ENCODE results near the gene TIMM17A. TPM values are rescaled to one million over a fixed set of nuclear protein-coding genes. Genes with fewer than 3 reads are reported as not detected.
"Not testable (repeated sequence)": the region's sequence is repeated elsewhere in the genome, so short reads cannot be mapped to it uniquely, and the experiment has no call there.

TIMM17A gene
- total and polyA plus RNA-seq, 2 experiments from 2014 or later: 32.9 to 110 TPM

GRCh38 chr1:202017749-202018467, 62.6 kb downstream of the TIMM17A start:
- H3K9me3 ChIP-seq (ENCODE audit: low read depth): no peaks in the 10 kb centered on the region
- no peak overlapping the region for H3K27ac ChIP-seq
- H3K27me3 ChIP-seq: no peaks in the 10 kb centered on the region
- H3K4me3 ChIP-seq: no peak overlapping the region
- TF ChIP-seq CTCF (IDR thresholded peaks at IDR 0.05; ENCODE audit: low read depth, low read length): no peak
- peaks cover 20% of the 10 kb centered on the region for H3K4me1 ChIP-seq (ENCODE audit: low read depth)
- H3K36me3 ChIP-seq: peaks cover 5% of the 10 kb centered on the region
- no peak for DNase-seq (ENCODE audit: low read depth in 1 of 2, low spot score in 1 of 2)

- no peak overlapping the region for H3K4me3 ChIP-seq
- H3K36me3 ChIP-seq: peaks cover 5% of the 10 kb centered on the region
- no peak for TF ChIP-seq CTCF (IDR thresholded peaks at IDR 0.05; ENCODE audit: low read depth, low read length)
- H3K27ac ChIP-seq: peak overlapping the region; percentile 76
- H3K9me3 ChIP-seq (ENCODE audit: low read depth): no peaks in the 10 kb centered on the region
- H3K27me3 ChIP-seq: no peaks in the 10 kb centered on the region
- DNase-seq (ENCODE audit: low read depth in 1 of 2, low spot score in 1 of 2): peak in 1 of 2 donors; percentile 42
- H3K4me1 ChIP-seq (ENCODE audit: low read depth): peaks cover 20% of the 10 kb centered on the region
Observed at GRCh38 chr1:202018468-202019234, 63.3 kb downstream of the TIMM17A start.

GRCh38 chr1:202019235-202019558, 63.9 kb downstream of the TIMM17A start:
- not testable (repeated sequence) for DNase-seq (ENCODE audit: low read depth in 1 of 2, low spot score in 1 of 2); H3K36me3 ChIP-seq
- peak overlapping the region; percentile 76 for H3K27ac ChIP-seq

More at GRCh38 chr1:202019235-202019558, 63.9 kb downstream of the TIMM17A start:
- H3K9me3 ChIP-seq (ENCODE audit: low read depth); H3K27me3 ChIP-seq; H3K4me3 ChIP-seq: not testable (repeated sequence)
- peaks cover 20% of the 10 kb centered on the region for H3K4me1 ChIP-seq (ENCODE audit: low read depth)

Other genes starting within 250 kb of the TIMM17A start
- gene IPO9, start 126.3 kb upstream of the TIMM17A start, total RNA-seq: 34.7 and 36.9 TPM in 2 replicates
- gene IPO9, start 126.3 kb upstream of the TIMM17A start, polyA plus RNA-seq: 61.7 and 82.1 TPM in 2 replicates
- 14.3 and 21.9 TPM in 2 replicates for gene SHISA4, start 66.6 kb upstream of the TIMM17A start, total RNA-seq
- gene SHISA4, start 66.6 kb upstream of the TIMM17A start, polyA plus RNA-seq: 22.8 and 24.3 TPM in 2 replicates
- gene LMOD1, start 9.0 kb upstream of the TIMM17A start, total RNA-seq: 48.3 and 75.6 TPM in 2 replicates
- 27.4 and 47.9 TPM in 2 replicates for gene LMOD1, start 9.0 kb upstream of the TIMM17A start, polyA plus RNA-seq
- 56.6 and 60.4 TPM in 2 replicates for gene RNPEP, start 27.1 kb downstream of the TIMM17A start, total RNA-seq
- gene RNPEP, start 27.1 kb downstream of the TIMM17A start, polyA plus RNA-seq: 52.6 and 66.0 TPM in 2 replicates
- gene ELF3, start 55.1 kb downstream of the TIMM17A start, total RNA-seq: 27.7 and 28.7 TPM in 2 replicates
- 22.6 and 35.2 TPM in 2 replicates for gene ELF3, start 55.1 kb downstream of the TIMM17A start, polyA plus RNA-seq
- gene GPR37L1, start 167.4 kb downstream of the TIMM17A start, total RNA-seq: not detected in 2 replicates
- 0.79 TPM in 1 of 2 replicates, not detected in the other for gene GPR37L1, start 167.4 kb downstream of the TIMM17A start, polyA plus RNA-seq
- gene ARL8A, start 189.2 kb downstream of the TIMM17A start, total RNA-seq: 42.1 and 42.5 TPM in 2 replicates
- gene ARL8A, start 189.2 kb downstream of the TIMM17A start, polyA plus RNA-seq: 45.3 and 49.1 TPM in 2 replicates
- gene PTPN7, start 205.1 kb downstream of the TIMM17A start, total RNA-seq: not detected in 2 replicates
- 0.66 TPM in 1 of 2 replicates, not detected in the other for gene PTPN7, start 205.1 kb downstream of the TIMM17A start, polyA plus RNA-seq
- not detected in 2 replicates for gene LGR6, start 238.3 kb downstream of the TIMM17A start, total RNA-seq
- gene LGR6, start 238.3 kb downstream of the TIMM17A start, polyA plus RNA-seq: 0.16 TPM in 1 of 2 replicates, not detected in the other